GM23248 (cell line): Measurements from ENCODE around the gene DKK1. TPM values are rescaled to one million over a fixed set of nuclear protein-coding genes. Genes with fewer than 3 reads are reported as not detected.

ENCODE experiments used
- DNase-seq: peaks from one replicate; pipeline ENCODE4 v3.0.0-alpha.2; 2015
- H2AFZ ChIP-seq: fragments of 200-600 bp; sonication (generic); 2 replicates; pipeline ENCODE4 v1.6.1; 2016; ENCODE audit warnings: antibody characterized with exemption
- H3F3A ChIP-seq: fragments of 200-600 bp; sonication (generic); 2 replicates; pipeline ENCODE4 v1.6.1; 2016; ENCODE audit warnings: mild to moderate bottlenecking, antibody characterized with exemption, mixed run types; ENCODE audit not compliant: insufficient read depth
- H3K27ac ChIP-seq: fragments of 200-600 bp; sonication (generic); 2 replicates; pipeline ENCODE4 v1.5.1; 2016; ENCODE audit warnings: mild to moderate bottlenecking
- H3K27me3 ChIP-seq: fragments of 200-600 bp; sonication (generic); replicated peaks from 2 replicates; pipeline ENCODE4 v1.6.1; 2016; ENCODE audit warnings: mild to moderate bottlenecking; ENCODE audit not compliant: insufficient read depth
- H3K36me3 ChIP-seq: fragments of 200-600 bp; sonication (generic); 2 replicates; pipeline ENCODE4 v1.6.1; 2016; ENCODE audit warnings: low read depth, mild to moderate bottlenecking
- H3K4me1 ChIP-seq: fragments of 200-600 bp; sonication (generic); 2 replicates; pipeline ENCODE4 v1.6.1; 2016; ENCODE audit warnings: mild to moderate bottlenecking; ENCODE audit not compliant: insufficient read depth
- H3K4me2 ChIP-seq: fragments of 200-600 bp; sonication (generic); one replicate; pipeline ENCODE4 v1.6.1; 2016; ENCODE audit warnings: mild to moderate bottlenecking; ENCODE audit not compliant: unreplicated experiment
- H3K4me3 ChIP-seq: fragments of 200-600 bp; sonication (generic); 2 replicates; pipeline ENCODE4 v1.5.1; 2016; ENCODE audit warnings: mild to moderate bottlenecking
- H3K79me2 ChIP-seq: fragments of 200-600 bp; sonication (generic); 2 replicates; pipeline ENCODE4 v1.6.1; 2016; ENCODE audit warnings: mild to moderate bottlenecking; ENCODE audit not compliant: insufficient read depth
- H3K9ac ChIP-seq: fragments of 200-600 bp; sonication (generic); 2 replicates; pipeline ENCODE4 v1.6.1; 2016; ENCODE audit warnings: mild to moderate bottlenecking
- H3K9me2 ChIP-seq: fragments of 200-600 bp; sonication (generic); 2 replicates; pipeline ENCODE4 v1.6.1; 2016; ENCODE audit warnings: mixed run types, mild to moderate bottlenecking, moderate library complexity; ENCODE audit not compliant: insufficient read depth
- H3K9me3 ChIP-seq: fragments of 200-600 bp; sonication (generic); one replicate; pipeline ENCODE4 v1.6.1; 2017; ENCODE audit warnings: low read depth
- H4K20me1 ChIP-seq: fragments of 200-600 bp; sonication (generic); 2 replicates; pipeline ENCODE4 v1.6.0; 2016; ENCODE audit not compliant: insufficient read depth
- EZH2 ChIP-seq: fragments of 200-600 bp; sonication (generic); IDR thresholded peaks from 2 replicates; pipeline ENCODE4 v1.6.1; 2018; ENCODE audit warnings: antibody characterized with exemption, mild to moderate bottlenecking; ENCODE audit not compliant: insufficient read depth, poor library complexity, severe bottlenecking
- EZH2phosphoT487 ChIP-seq: fragments of 200-600 bp; sonication (generic); IDR thresholded peaks from 2 replicates; pipeline ENCODE4 v1.6.1; 2018; ENCODE audit warnings: antibody characterized with exemption, moderate library complexity, mild to moderate bottlenecking, low read depth; ENCODE audit not compliant: insufficient read depth
- WGBS, 2 experiments: methylation state at CpG; one replicate each; pipeline ENCODE4 v1.1.6; 2015 to 2017; ENCODE audit warnings: low lambda C conversion rate in 2 of 2, low coverage in 1 of 2; ENCODE audit errors: missing lambda C conversion rate in 2 of 2; 5-methylcytosine and 5-hydroxymethylcytosine counted together
- in situ Hi-C: fragments of 300-500 bp; cut with MboI; formaldehyde crosslinking; loops from 2 replicates; pipeline ENCODE4 v1.15.0; 2020
- polyA plus RNA-seq: library from polyadenylated mRNA; unstranded; fragments of >200 nt; fragmentation: Nextera tagmentation; extraction: Ambion mirVana; gene quantifications from 2 replicates; pipeline ENCODE4 v1.2.1, GENCODE V29; 2016
- total RNA-seq: library from RNA; depleted of rRNA; stranded (reverse); fragments of >200 nt; shearing (Covaris generic); gene quantifications from 2 replicates; pipeline ENCODE4 v1.2.3, GENCODE V29; 2014

Gene DKK1
- total and polyA plus RNA-seq, 2 experiments from 2014 or later = 558 to 748 TPM

DNA sequence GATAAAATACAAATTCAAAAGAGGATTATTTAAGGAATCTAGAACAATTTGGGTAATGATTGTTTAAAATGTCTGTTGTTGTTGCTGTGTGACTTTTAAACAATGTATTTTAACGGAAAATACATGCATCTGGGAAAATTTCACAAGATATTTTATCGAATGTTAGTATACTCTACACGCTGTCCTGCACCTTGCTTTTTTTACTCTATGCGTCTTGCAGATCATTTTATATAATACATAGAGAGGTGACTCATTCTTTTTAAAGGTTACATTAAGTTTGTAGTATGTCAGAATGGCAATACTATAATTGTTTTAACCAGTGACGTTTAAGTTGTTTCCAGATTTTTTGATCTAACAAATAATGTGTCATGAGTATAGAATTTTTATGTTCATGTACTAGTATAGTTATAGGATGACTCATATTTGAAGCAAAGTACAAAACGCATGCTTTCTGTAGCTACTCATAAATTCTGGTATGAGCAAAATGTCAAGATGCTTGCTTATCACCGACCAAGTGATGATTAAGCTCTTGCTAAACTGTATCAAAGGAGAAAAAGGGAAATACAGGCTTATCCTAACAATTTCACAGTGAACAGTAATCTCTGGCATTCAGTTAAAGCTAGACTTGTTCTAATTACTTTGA is 4.9 kb downstream of the DKK1 start:
- Histone ChIP-seq H3K4me2 (peak overlapping the region; percentile 92), H4K20me1 (no peaks in the 10 kb centered on the region), H2AFZ (peak overlapping the region; percentile 24; the same call in 1 of the 2 replicates), H3K4me1 (peaks cover 67% of the 10 kb centered on the region), H3K9ac (peak overlapping the region; percentile 79), H3K79me2 (peaks cover 27% of the 10 kb centered on the region), H3K4me3 (peak overlapping the region; percentile 92), H3K27ac (peak overlapping the region; percentile 79), H3K9me3 (no peaks in the 10 kb centered on the region), H3F3A (peaks cover 83% of the 10 kb centered on the region), H3K36me3 (peaks cover 24% of the 10 kb centered on the region), H3K9me2 (no peaks in the 10 kb centered on the region), H3K27me3 (no peaks in the 10 kb centered on the region)
- 7 to 9% methylated on average over 7 of the region's 7 CpGs for WGBS, 2 experiments
- in situ Hi-C loops = no loop called here
- DNase-seq = peak; percentile 94
- TF ChIP-seq EZH2phosphoT487 = peak; percentile 89
- TF ChIP-seq EZH2 = no peak

DNA sequence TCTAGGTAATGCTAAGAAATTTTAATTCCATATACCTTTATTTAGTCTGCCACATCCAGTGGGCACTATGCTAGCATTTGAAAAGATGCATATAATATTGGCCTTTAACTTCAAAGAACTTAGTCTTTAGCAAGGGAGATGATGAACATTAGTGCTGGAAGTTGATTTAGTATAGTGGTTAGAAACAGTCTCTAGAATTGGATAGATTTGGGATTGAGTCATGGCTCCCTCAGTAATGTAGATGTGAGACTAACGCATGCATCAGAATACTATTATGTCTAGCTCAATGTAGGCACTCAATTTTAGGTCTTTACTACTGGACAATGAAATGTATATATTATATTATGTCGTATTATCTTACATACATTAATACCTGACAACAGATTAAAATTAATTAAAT is 5.8 kb downstream of the DKK1 start:
- Histone ChIP-seq H3K4me3 (no peak overlapping the region), H4K20me1 (no peaks in the 10 kb centered on the region), H3K4me1 (peaks cover 73% of the 10 kb centered on the region), H3K9ac (no peak overlapping the region), H3K27ac (peak overlapping the region; percentile 40), H3K9me3 (no peaks in the 10 kb centered on the region), H3K4me2 (peak overlapping the region; percentile 7), H3K27me3 (no peaks in the 10 kb centered on the region), H3K9me2 (no peaks in the 10 kb centered on the region), H2AFZ (no peak overlapping the region), H3F3A (peaks cover 84% of the 10 kb centered on the region), H3K36me3 (peaks cover 24% of the 10 kb centered on the region), H3K79me2 (peaks cover 22% of the 10 kb centered on the region)
- TF ChIP-seq EZH2phosphoT487 = no peak
- TF ChIP-seq EZH2 = no peak
- DNase-seq = peak; percentile 69
- in situ Hi-C loops = no loop called here
- 34 to 45% methylated on average over 2 of the region's 2 CpGs for WGBS, 2 experiments

DNA sequence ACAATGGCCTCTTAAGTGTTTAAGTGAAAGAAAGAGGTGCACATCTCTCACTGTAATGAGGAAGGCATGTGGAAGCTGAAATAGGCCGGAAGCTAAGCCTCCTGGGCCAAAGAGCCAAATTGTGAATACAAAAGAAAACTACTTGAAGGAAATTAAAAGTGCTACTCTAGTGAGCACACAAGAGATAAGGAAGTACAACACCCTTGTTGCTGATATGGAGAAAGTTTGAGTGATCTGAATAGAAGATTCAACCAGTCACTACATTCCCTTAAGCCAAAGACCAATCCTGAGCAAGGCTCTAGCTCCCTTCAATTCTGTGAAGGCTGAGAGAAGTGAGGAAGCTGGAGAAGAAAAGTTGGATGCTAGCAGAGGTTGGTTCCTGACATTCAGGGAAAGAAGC is 8.2 kb downstream of the DKK1 start:
- Histone ChIP-seq H3K4me2 (peak overlapping the region; percentile 8), H2AFZ (0 out of 2 replicates have a peak overlapping the region, but pooled peaks have one; percentile 6), H3K27me3 (no peaks in the 10 kb centered on the region), H3K4me1 (peaks cover 60% of the 10 kb centered on the region), H3K79me2 (no peaks in the 10 kb centered on the region), H3K27ac (peak overlapping the region; percentile 27), H3F3A (peaks cover 62% of the 10 kb centered on the region), H3K9me2 (no peaks in the 10 kb centered on the region), H3K9ac (no peak overlapping the region), H3K36me3 (peaks cover 5% of the 10 kb centered on the region), H4K20me1 (no peaks in the 10 kb centered on the region), H3K9me3 (no peaks in the 10 kb centered on the region), H3K4me3 (no peak overlapping the region)
- no peak for TF ChIP-seq EZH2
- TF ChIP-seq EZH2phosphoT487 = no peak
- no peak for DNase-seq
- 97 to 100% methylated on average over 1 of the region's 1 CpG for WGBS, 2 experiments
- in situ Hi-C loops = no loop called here

GRCh38 chr10:52322936-52323335 is 8.9 kb downstream of the DKK1 start:
- Histone ChIP-seq H3K27me3 (no peaks in the 10 kb centered on the region), H4K20me1 (no peaks in the 10 kb centered on the region), H3K79me2 (no peaks in the 10 kb centered on the region), H3K4me3 (no peak overlapping the region), H3K9me2 (no peaks in the 10 kb centered on the region), H3K27ac (peak overlapping the region; percentile 27), H3F3A (peaks cover 56% of the 10 kb centered on the region), H2AFZ (0 out of 2 replicates have a peak overlapping the region, but pooled peaks have one; percentile 17), H3K9me3 (no peaks in the 10 kb centered on the region), H3K4me2 (peak overlapping the region; percentile 8), H3K36me3 (no peaks in the 10 kb centered on the region), H3K9ac (no peak overlapping the region), H3K4me1 (peaks cover 54% of the 10 kb centered on the region)
- in situ Hi-C loops = no loop called here
- 88 to 90% methylated on average over 1 of the region's 1 CpG for WGBS, 2 experiments
- peak; percentile 61 for DNase-seq
- TF ChIP-seq EZH2 = no peak
- no peak for TF ChIP-seq EZH2phosphoT487
